OCI-LY3 (cell line): ENCODE data around the gene HAPLN3.

Experiments
- CTCF ChIP-seq: fragments of 200-600, 300-600 bp; sonication (generic); IDR thresholded peaks from 2 replicates; pipeline ENCODE4 v1.5.1; 2014; ENCODE audit warnings: antibody characterized with exemption, low read length, low read depth
- EZH2phosphoT487 ChIP-seq: fragments of 200-600 bp; shearing (Covaris generic); IDR thresholded peaks from 2 replicates; pipeline ENCODE4 v1.6.1; 2018; ENCODE audit warnings: antibody characterized with exemption, mixed run types, low read depth

GRCh38 chr15:88897142-88897455, 1.8 kb upstream of the HAPLN3 start:
- TF ChIP-seq CTCF: no peak
- TF ChIP-seq EZH2phosphoT487: no peak
